Upper lobe of left lung (tissue), 4 donors: Measurements from ENCODE around the gene DST.

Source experiments
- EP300 ChIP-seq, 4 donors: sonication (generic); formaldehyde crosslinking; IDR thresholded peaks; one replicate each; pipeline ENCODE4 v1.5.1; 2017; ENCODE audit warnings: antibody characterized with exemption in 4 of 4, control low read depth in 2 of 4
- POLR2A ChIP-seq, 4 donors: fragments of 450-650 bp; IDR thresholded peaks; one replicate each; pipeline ENCODE4 v1.5.1; 2016 to 2017; ENCODE audit warnings: antibody characterized with exemption in 4 of 4, mild to moderate bottlenecking in 2 of 4
- POLR2AphosphoS5 ChIP-seq, 2 donors: sonication (generic); formaldehyde crosslinking; IDR thresholded peaks; one replicate each; pipeline ENCODE4 v1.5.1; 2017; ENCODE audit warnings: antibody characterized with exemption in 2 of 2
- TF ChIP-seq, protein P1 (sequence below), 6 experiments: fragments of 450-650 bp in 4 of 6; fragments of 200-600 bp in 2 of 6; sonication (generic) in 2 of 6; IDR thresholded peaks; one replicate each; pipeline ENCODE4 v1.5.1; 2016 to 2019; ENCODE audit warnings: antibody characterized with exemption in 6 of 6

DNA sequence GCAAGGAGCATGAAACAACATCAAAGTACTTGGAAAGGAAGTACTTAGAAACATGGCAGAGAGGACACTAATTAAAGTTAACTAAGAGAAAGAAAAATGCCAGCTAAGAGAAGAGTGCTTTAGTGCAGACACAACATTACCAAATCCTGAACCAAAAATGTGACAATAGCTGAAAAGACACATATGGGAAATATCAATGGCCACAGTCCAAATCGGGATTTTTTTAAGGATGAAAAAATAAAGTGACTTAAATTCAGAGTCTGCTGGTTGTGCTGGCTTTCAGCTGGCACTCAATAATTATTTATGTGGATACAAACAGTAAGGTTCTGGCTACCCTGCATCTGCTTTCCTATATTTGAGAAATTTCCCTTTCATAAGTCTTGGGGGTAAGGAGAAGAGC, 12.6 kb upstream of the DST start:
- TF ChIP-seq POLR2A (IDR thresholded peaks at IDR 0.05) (no peak), EP300 (IDR thresholded peaks at IDR 0.05) (no peak), POLR2AphosphoS5 (IDR thresholded peaks at IDR 0.05) (no peak)
- TF ChIP-seq, protein P1, sequence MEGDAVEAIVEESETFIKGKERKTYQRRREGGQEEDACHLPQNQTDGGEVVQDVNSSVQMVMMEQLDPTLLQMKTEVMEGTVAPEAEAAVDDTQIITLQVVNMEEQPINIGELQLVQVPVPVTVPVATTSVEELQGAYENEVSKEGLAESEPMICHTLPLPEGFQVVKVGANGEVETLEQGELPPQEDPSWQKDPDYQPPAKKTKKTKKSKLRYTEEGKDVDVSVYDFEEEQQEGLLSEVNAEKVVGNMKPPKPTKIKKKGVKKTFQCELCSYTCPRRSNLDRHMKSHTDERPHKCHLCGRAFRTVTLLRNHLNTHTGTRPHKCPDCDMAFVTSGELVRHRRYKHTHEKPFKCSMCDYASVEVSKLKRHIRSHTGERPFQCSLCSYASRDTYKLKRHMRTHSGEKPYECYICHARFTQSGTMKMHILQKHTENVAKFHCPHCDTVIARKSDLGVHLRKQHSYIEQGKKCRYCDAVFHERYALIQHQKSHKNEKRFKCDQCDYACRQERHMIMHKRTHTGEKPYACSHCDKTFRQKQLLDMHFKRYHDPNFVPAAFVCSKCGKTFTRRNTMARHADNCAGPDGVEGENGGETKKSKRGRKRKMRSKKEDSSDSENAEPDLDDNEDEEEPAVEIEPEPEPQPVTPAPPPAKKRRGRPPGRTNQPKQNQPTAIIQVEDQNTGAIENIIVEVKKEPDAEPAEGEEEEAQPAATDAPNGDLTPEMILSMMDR (IDR thresholded peaks at IDR 0.05): no peak
